KOPT-K1 (cell line): Measurements from ENCODE around the gene THRB.

ENCODE experiments used
- H3K27ac ChIP-seq: fragments of 200-600 bp; sonication (generic); 2 replicates; pipeline ENCODE4 v1.5.1; 2016; ENCODE audit warnings: antibody characterized with exemption, mild to moderate bottlenecking, low read depth, low read length; ENCODE audit not compliant: poor library complexity, severe bottlenecking
- H3K36me3 ChIP-seq: fragments of 200-600 bp; sonication (generic); 2 replicates; pipeline ENCODE4 v1.5.1; 2017; ENCODE audit warnings: antibody characterized with exemption, mild to moderate bottlenecking, low read length, moderate library complexity; ENCODE audit not compliant: insufficient read depth
- H3K9me3 ChIP-seq: fragments of 200-600 bp; sonication (generic); 2 replicates; pipeline ENCODE4 v1.5.1; 2017; ENCODE audit warnings: antibody characterized with exemption, low read length, mild to moderate bottlenecking; ENCODE audit not compliant: insufficient read depth, poor library complexity, severe bottlenecking

THRB gene

GRCh38 chr3:24377218-24377993 is 117.2 kb downstream of the THRB start:
- no peaks in the 10 kb centered on the region for H3K36me3 ChIP-seq
- no peaks in the 10 kb centered on the region for H3K9me3 ChIP-seq
- H3K27ac ChIP-seq: no peak overlapping the region

DNA sequence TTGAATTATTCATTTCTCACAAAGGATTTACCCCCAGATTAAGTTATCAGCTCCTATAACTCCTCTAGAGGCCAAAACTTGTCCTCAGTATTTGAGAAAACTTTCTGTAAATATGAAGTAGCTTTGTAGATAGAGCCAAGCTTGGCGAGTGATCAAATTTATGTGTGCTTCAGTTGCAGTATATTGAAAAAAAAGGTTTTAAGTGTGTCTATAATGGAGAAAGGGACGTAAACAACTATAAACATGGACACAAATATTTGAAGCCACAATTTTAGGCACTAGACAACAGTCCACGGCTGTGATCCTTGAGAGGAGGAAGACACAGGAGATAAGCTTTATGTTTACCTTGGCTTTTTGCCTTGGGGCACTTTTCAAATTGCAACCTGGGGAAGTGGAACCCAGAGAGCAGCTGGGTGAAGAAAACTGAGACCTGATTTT is 118.7 kb downstream of the THRB start:
- Histone ChIP-seq H3K27ac (no peak overlapping the region), H3K36me3 (no peaks in the 10 kb centered on the region), H3K9me3 (no peaks in the 10 kb centered on the region)

DNA sequence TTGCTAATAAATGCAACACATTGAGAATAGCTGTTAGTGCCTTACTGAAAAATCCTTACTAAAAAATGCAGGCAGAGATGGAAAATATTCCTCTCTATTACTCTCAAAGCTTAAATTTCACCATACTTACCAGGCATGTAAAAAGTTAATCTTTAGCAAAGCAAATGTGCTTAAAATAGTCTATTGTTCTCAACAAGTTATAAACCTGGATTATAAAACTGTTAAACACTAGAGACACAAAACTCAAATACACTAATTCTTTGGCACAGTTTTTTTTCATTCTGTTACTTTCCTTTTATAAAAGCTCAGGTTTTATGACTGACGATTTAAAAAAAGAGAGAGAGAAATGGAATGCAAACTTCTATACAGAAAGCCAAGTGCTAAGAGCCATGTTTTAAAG is 119.8 kb downstream of the THRB start:
- no peaks in the 10 kb centered on the region for H3K9me3 ChIP-seq
- H3K36me3 ChIP-seq: no peaks in the 10 kb centered on the region
- H3K27ac ChIP-seq: no peak overlapping the region

- no peaks in the 10 kb centered on the region for H3K36me3 ChIP-seq
- H3K9me3 ChIP-seq: no peaks in the 10 kb centered on the region
- H3K27ac ChIP-seq: no peak overlapping the region
These were observed 121.3 kb downstream of the THRB start for GRCh38 chr3:24373198-24373959.

DNA sequence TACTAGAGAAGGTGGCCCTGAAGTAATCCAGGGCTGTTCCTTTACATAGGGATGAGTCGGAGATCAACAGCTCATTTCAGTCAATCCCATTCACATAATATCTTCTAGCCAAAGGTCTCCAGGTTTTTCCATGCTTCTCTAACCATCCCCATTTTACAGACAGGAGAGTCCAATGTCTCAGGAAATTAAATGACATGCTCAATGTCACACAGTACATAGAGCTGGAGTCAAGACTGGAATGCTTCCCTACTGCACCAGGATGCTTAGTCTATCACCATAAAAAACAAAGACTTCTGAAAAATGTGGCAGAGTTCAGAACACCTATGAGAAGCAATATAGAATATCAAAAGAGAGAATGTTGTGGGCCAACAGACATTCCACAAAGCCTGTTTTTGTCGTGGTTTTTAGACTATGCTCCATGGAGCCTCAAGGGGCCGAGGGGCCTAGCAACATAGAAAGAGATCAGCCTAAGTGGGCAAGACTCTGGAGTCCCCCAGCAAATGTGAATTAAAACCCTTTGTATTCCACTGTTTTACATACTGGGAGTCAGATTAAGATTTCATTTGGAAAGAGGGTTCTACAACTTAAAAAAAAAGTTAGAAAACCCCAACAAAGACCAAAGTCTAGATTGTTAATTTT is 122.0 kb downstream of the THRB start:
- no peaks in the 10 kb centered on the region for H3K9me3 ChIP-seq
- H3K27ac ChIP-seq: no peak overlapping the region
- no peaks in the 10 kb centered on the region for H3K36me3 ChIP-seq

GRCh38 chr3:24370352-24371090 is 124.1 kb downstream of the THRB start:
- H3K36me3 ChIP-seq: no peaks in the 10 kb centered on the region
- no peaks in the 10 kb centered on the region for H3K9me3 ChIP-seq
- H3K27ac ChIP-seq: no peak overlapping the region

- no peak overlapping the region for H3K27ac ChIP-seq
- no peaks in the 10 kb centered on the region for H3K9me3 ChIP-seq
- no peaks in the 10 kb centered on the region for H3K36me3 ChIP-seq
These were observed 126.0 kb downstream of the THRB start for GRCh38 chr3:24368605-24369004.

DNA sequence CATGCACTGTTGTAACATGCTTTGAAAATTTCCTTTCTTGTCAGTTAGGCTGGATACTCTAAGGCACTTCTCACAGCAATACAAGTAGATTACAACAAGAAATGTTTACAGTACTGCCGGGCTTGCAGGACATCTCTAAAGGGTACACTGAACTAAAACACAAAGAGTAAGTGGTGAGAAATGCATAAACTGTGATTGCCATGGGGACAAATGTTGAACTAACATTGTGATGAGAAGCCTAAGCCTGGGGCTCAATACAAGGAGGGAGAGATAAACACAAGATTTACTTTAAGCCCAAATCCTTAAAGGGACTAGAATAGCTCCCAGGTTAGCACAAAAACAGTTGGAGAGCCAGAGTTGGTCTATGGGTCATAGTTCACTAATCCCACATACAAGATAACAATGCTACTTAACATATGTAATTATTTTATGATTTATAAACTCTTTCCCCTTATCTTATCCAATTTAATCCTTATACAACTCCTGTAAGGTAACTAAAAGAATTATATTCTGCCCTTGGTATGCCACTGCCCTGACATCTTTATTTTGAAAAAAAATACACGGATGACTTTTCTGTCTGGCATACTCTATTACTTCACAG is 126.9 kb downstream of the THRB start:
- H3K9me3 ChIP-seq: no peaks in the 10 kb centered on the region
- H3K27ac ChIP-seq: no peak overlapping the region
- no peaks in the 10 kb centered on the region for H3K36me3 ChIP-seq

DNA sequence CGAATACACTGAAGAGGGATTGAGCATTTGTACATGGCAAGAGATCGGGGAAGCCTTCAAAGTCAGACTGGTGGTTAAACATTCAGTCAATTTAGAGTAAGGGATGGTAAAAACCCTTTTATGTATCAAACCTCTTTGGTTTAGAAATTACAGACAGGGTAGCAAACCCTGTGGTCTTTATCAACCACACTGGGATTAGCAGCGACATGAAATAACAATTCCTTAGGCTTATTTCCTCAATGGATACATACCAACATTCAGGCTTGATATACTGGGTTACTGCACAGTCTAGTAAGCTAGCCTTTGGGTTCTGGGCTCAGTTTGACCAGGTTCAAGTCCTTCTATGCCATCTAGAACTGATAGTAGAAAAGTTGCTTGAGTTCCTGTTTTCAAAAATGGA is 127.4 kb downstream of the THRB start:
- Histone ChIP-seq H3K9me3 (no peaks in the 10 kb centered on the region), H3K27ac (no peak overlapping the region), H3K36me3 (no peaks in the 10 kb centered on the region)

DNA sequence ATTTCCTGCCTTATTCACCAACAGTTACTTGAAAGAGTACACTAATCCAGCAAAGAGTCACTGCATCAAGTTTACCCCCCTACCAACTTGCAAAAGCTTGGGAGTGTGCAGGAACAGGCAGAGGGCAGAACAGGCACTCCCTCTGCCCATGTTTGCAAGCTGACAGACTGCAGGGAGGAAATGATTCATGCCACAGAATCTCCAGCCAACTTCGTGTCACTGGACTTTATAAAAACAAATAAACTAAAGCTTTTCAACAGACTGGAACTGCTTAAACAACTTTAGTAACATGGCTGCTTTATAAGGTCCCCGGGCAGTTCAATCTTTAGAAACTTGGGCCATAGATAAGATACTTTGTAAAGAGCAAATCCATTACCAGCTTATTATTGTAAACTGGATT is 129.5 kb downstream of the THRB start:
- Histone ChIP-seq H3K27ac (no peak overlapping the region), H3K36me3 (no peaks in the 10 kb centered on the region), H3K9me3 (no peaks in the 10 kb centered on the region)

GRCh38 chr3:24364359-24364758 is 130.3 kb downstream of the THRB start:
- Histone ChIP-seq H3K27ac (no peak overlapping the region), H3K36me3 (no peaks in the 10 kb centered on the region), H3K9me3 (no peaks in the 10 kb centered on the region)

GRCh38 chr3:24363242-24363641 is 131.4 kb downstream of the THRB start:
- no peak overlapping the region for H3K27ac ChIP-seq
- H3K36me3 ChIP-seq: no peaks in the 10 kb centered on the region
- no peaks in the 10 kb centered on the region for H3K9me3 ChIP-seq

DNA sequence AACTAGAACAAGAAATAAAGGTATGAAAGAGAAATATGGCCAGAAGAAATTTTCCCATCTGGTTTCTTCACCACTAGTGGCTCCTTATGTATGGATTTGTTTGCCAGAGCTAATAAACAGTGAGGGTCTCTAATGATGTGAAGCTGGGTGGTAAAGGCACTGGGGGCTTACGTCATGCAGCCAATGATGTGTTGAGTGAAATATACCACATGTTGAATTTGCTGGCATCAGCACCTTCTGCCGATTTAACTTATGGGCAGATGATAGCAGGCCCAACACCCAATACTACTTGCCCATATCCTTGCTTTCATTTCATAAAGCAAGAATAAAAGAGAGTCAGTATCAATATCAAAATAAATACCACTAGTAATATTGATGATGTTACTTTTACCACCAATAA is 133.0 kb downstream of the THRB start:
- Histone ChIP-seq H3K36me3 (no peaks in the 10 kb centered on the region), H3K27ac (no peak overlapping the region), H3K9me3 (no peaks in the 10 kb centered on the region)

DNA sequence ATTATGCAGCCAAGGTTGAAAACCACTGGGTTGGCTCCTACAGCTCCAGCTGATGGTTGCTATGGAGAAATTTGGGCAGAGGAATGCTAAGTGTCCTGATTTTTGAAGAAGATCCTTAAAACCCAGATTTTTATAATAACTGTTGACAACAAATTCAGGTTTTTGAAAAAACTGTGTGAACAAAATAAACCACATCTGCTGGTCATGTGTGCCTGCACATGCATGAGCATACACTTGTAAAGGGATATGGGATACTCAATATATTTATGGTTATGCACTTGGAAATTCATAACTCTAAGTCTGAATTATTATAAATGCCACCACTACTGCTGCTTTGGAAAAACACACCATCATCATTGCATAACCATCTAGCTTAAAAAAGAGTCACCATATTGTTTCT is 133.7 kb downstream of the THRB start:
- H3K36me3 ChIP-seq: no peaks in the 10 kb centered on the region
- H3K27ac ChIP-seq: no peak overlapping the region
- no peaks in the 10 kb centered on the region for H3K9me3 ChIP-seq
